CD4-positive, alpha-beta T cell (primary cell): ENCODE results near the gene DGKB. TPM values are rescaled to one million over a fixed set of nuclear protein-coding genes. Genes with fewer than 3 reads are reported as not detected.

ENCODE experiments used
- ATAC-seq: fragments of 200-7000 bp; cut with Tn5 transposase; one replicate; pipeline ENCODE4 v1.10.0; 2022; ENCODE audit warnings: mild to moderate bottlenecking; ENCODE audit not compliant: poor library complexity
- CTCF ChIA-PET: fragments of 350-600 bp; sonication (Branson Sonifier 250); formaldehyde crosslinking; loops from one replicate; lab custom pipeline; 2021; ENCODE audit warnings: antibody characterized with exemption, inconsistent platforms; lab: Charles Lee
- POLR2A ChIA-PET: fragments of 350-600 bp; sonication (Branson Sonifier 250); formaldehyde crosslinking; loops from one replicate; lab custom pipeline; 2021; ENCODE audit warnings: antibody characterized with exemption, inconsistent platforms; lab: Charles Lee
- DNase-seq, 14 experiments: peaks; one replicate each; pipeline ENCODE4 v3.0.0-alpha.2; 2013 to 2020; ENCODE audit warnings: mixed read lengths in 2 of 14
- H3K27ac ChIP-seq, 2 donors: one replicate each; pipeline versions ENCODE4 v1.5.1 to v1.7.0; 2013; ENCODE audit warnings: low read length in 2 of 2, low read depth in 1 of 2, mild to moderate bottlenecking in 1 of 2
- H3K27me3 ChIP-seq, 2 experiments: 1 replicate in 1 of 2; 2 replicates in 1 of 2; pipeline versions ENCODE4 v1.6.1 to v1.7.0; 2013; ENCODE audit warnings: low read length in 2 of 2, control low read depth in 1 of 2, mild to moderate bottlenecking in 1 of 2, moderate library complexity in 1 of 2; ENCODE audit not compliant: insufficient read depth in 2 of 2, control insufficient read depth in 1 of 2
- H3K36me3 ChIP-seq: one replicate; pipeline ENCODE4 v1.6.1; 2013; ENCODE audit warnings: low read length, control low read depth; ENCODE audit not compliant: insufficient read depth
- H3K4me1 ChIP-seq: one replicate; pipeline ENCODE4 v1.6.1; 2013; ENCODE audit warnings: low read length, control low read depth; ENCODE audit not compliant: insufficient read depth
- H3K4me3 ChIP-seq: one replicate; pipeline ENCODE4 v1.5.1; 2013; ENCODE audit warnings: mild to moderate bottlenecking, low read length, moderate library complexity
- H3K9me3 ChIP-seq, 2 experiments: 1 replicate in 1 of 2; 2 replicates in 1 of 2; pipeline versions ENCODE4 v1.6.1 to v1.7.0; 2013; ENCODE audit warnings: low read length in 2 of 2, mild to moderate bottlenecking in 2 of 2, control low read depth in 1 of 2, moderate library complexity in 1 of 2; ENCODE audit not compliant: control insufficient read depth in 1 of 2, insufficient read depth in 1 of 2
- H3K27ac Mint-ChIP-seq: one replicate; pipeline ENCODE4 v1.8.0; 2020; ENCODE audit warnings: mixed read lengths
- H3K27me3 Mint-ChIP-seq: one replicate; pipeline ENCODE4 v1.8.0; 2021; ENCODE audit warnings: mixed read lengths
- H3K36me3 Mint-ChIP-seq: one replicate; pipeline ENCODE4 v1.8.0; 2021; ENCODE audit warnings: low read depth, mixed read lengths
- H3K4me1 Mint-ChIP-seq: one replicate; pipeline ENCODE4 v1.8.0; 2021; ENCODE audit warnings: low read depth, mixed read lengths
- H3K4me3 Mint-ChIP-seq: one replicate; pipeline ENCODE4 v1.8.0; 2020; ENCODE audit warnings: mild to moderate bottlenecking, mixed read lengths
- H3K9me3 Mint-ChIP-seq: one replicate; pipeline ENCODE4 v1.8.0; 2020; ENCODE audit warnings: mixed read lengths
- CTCF ChIP-seq: fragments of 200-600 bp; IDR thresholded peaks from one replicate; pipeline ENCODE4 v1.8.0; 2022; ENCODE audit warnings: antibody characterized with exemption, mild to moderate bottlenecking
- intact Hi-C, 2 experiments: fragments of 100-400 bp; cut with DNase I in 1 of 2; cut with micrococcal nuclease in 1 of 2; formaldehyde crosslinking; loops; one replicate each; pipeline versions ENCODE4 v1.15.1 to v1.9.0; 2023 to 2025; cut with DNase I, micrococcal nuclease
- total RNA-seq, 174 experiments: library from RNA in 2 of 174; stranded (reverse) in 2 of 174; gene quantifications; one replicate each; pipeline ENCODE4 v1.2.3 and lab custom pipeline; 2021 to 2026

DGKB gene
- total RNA-seq, 2 experiments from 2014 or later: not detected

- ChIA-PET POLR2A (no interaction called here), CTCF (no interaction called here)
- H3K36me3 Mint-ChIP-seq: no peaks in the 10 kb centered on the region
- Histone ChIP-seq H3K27ac (no peak overlapping the region), H3K36me3 (no peaks in the 10 kb centered on the region), H3K9me3 (peaks cover 0 to 3% of the 10 kb centered on the region in 2 experiments), H3K4me3 (no peak overlapping the region), H3K27me3 (no peaks in the 10 kb centered on the region), H3K4me1 (no peaks in the 10 kb centered on the region)
- DNase-seq (no peak), ATAC-seq (no peak)
- H3K9me3 Mint-ChIP-seq: peaks cover 4% of the 10 kb centered on the region
- H3K27me3 Mint-ChIP-seq: no peaks in the 10 kb centered on the region
- intact Hi-C loops: no loop called here
- H3K4me1 Mint-ChIP-seq: no peaks in the 10 kb centered on the region
- no peak overlapping the region for H3K27ac Mint-ChIP-seq
- H3K4me3 Mint-ChIP-seq: no peak overlapping the region
- TF ChIP-seq CTCF: no peak
Observed at GRCh38 chr7:14836006-14836405, 66.5 kb downstream of the DGKB start.

GRCh38 chr7:14835384-14835783, 67.2 kb downstream of the DGKB start:
- Mint-ChIP-seq H3K4me1 (no peaks in the 10 kb centered on the region), H3K9me3 (peaks cover 4% of the 10 kb centered on the region), H3K36me3 (no peaks in the 10 kb centered on the region), H3K27ac (no peak overlapping the region), H3K4me3 (no peak overlapping the region), H3K27me3 (no peaks in the 10 kb centered on the region)
- no peak overlapping the region for H3K4me3 ChIP-seq
- intact Hi-C loops: no loop called here
- POLR2A ChIA-PET: no interaction called here
- no peaks in the 10 kb centered on the region for H3K36me3 ChIP-seq
- H3K27me3 ChIP-seq: no peaks in the 10 kb centered on the region
- H3K9me3 ChIP-seq: peaks cover 0 to 3% of the 10 kb centered on the region in 2 experiments
- no peaks in the 10 kb centered on the region for H3K4me1 ChIP-seq
- DNase-seq: no peak
- no peak for TF ChIP-seq CTCF
- ATAC-seq: no peak
- CTCF ChIA-PET: no interaction called here
- no peak overlapping the region for H3K27ac ChIP-seq

DNA sequence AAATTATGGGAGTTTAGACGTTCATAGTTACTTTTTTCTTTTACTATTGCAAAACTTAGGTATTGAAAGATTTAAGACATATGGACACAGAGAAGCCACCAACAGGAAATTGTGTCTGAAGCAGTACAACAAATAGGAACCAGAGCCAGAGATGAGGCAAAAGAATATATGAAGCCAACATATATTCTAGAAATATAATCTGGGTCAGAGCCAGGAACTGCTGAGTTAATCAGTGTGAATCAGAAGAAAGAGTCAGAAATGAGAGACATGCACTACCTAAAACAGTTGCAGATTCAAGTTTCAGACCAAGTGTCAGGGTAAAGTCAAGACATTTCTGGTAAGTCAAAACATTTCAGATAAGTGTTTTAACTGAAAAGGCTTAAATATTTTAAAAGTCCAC, 67.7 kb downstream of the DGKB start:
- Mint-ChIP-seq H3K36me3 (no peaks in the 10 kb centered on the region), H3K27me3 (no peaks in the 10 kb centered on the region), H3K4me3 (no peak overlapping the region), H3K9me3 (peaks cover under 1% of the 10 kb centered on the region), H3K27ac (no peak overlapping the region), H3K4me1 (no peaks in the 10 kb centered on the region)
- H3K9me3 ChIP-seq: peaks cover 0 to 3% of the 10 kb centered on the region in 2 experiments
- H3K4me3 ChIP-seq: no peak overlapping the region
- no peak for ATAC-seq
- POLR2A ChIA-PET: no interaction called here
- intact Hi-C loops: no loop called here
- no peaks in the 10 kb centered on the region for H3K36me3 ChIP-seq
- CTCF ChIA-PET: no interaction called here
- no peaks in the 10 kb centered on the region for H3K27me3 ChIP-seq
- no peak overlapping the region for H3K27ac ChIP-seq
- TF ChIP-seq CTCF: no peak
- DNase-seq: no peak
- H3K4me1 ChIP-seq: no peaks in the 10 kb centered on the region
